ENCODE measurements around the gene ARL3.

GRCh38 chr10:102654969-102655368 lies 59.2 kb downstream of the ARL3 start:
- TF ChIP-seq CTCF (IDR thresholded peaks at IDR 0.05) (no peak), POLR2A (IDR thresholded peaks at IDR 0.05) (no peak)

Data from Peyer's patch (tissue), 4 donors.